Measurements from ENCODE around the gene UPK3B. TPM values are rescaled to one million over a fixed set of nuclear protein-coding genes. Genes with fewer than 3 reads are reported as not detected.
"Not testable (repeated sequence)": the region's sequence is repeated elsewhere in the genome, so short reads cannot be mapped to it uniquely, and the experiment has no call there.

The UPK3B gene
- total and polyA plus RNA-seq, 10 of the 15 experiments (the other 5 are each of a cell fraction or from before 2014, with no cell fraction given) = 0.16 to 0.72 (median 0.27) TPM; not detected in 5

DNA sequence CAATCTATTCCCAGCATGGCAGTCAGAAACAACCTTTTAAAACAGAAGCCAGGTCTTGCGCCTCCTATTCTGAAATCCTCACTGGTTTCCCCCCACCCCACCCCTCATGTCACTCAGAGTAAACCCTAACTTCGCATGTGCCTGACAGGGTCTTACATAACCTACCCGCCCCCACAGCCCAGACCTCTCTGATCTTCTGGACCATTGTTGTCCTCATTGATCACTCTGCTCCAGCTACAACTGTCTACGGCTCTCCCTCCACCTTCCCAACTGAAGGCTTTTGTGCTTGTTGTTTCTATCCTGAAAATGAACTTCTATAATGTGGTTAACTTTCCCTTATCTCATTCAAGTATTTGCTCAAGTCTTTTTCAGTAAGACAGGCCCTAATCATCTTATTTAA is 49.8 kb downstream of the UPK3B start:
- H3K4me2 ChIP-seq (ENCODE audit: control insufficient read depth, insufficient read depth); intact Hi-C loops (cut with micrococcal nuclease; ENCODE audit: unreplicated experiment); H3K36me3 ChIP-seq (ENCODE audit: control insufficient read depth in 2 of 2, insufficient read depth in 2 of 2, low read length in 1 of 2); H3K9ac ChIP-seq (ENCODE audit: control insufficient read depth, insufficient read depth, low read length); DNase-seq (ENCODE audit: low read depth, low spot score); H3K27ac ChIP-seq (ENCODE audit: control insufficient read depth, insufficient read depth); H4K20me1 ChIP-seq (ENCODE audit: control insufficient read depth, insufficient read depth); RAD21 ChIA-PET (ENCODE audit: unreplicated experiment); POLR2A ChIA-PET; H3K4me1 ChIP-seq (ENCODE audit: control insufficient read depth, insufficient read depth, low read length); SMC1A ChIA-PET (ENCODE audit: uncharacterized antibody, unreplicated experiment); FAIRE-seq; H3K4me3 ChIP-seq; H3K79me2 ChIP-seq (ENCODE audit: control insufficient read depth, insufficient read depth, low read length); CTCF ChIA-PET; H3K27me3 ChIP-seq (replicated peaks in 1 of 2; ENCODE audit: control insufficient read depth in 2 of 2, insufficient read depth in 2 of 2, low read length in 1 of 2); H2AFZ ChIP-seq (ENCODE audit: control insufficient read depth, low read depth, low read length); BruUV-seq (replicated peaks); in situ Hi-C loops (cut with MboI); H3K9me3 ChIP-seq (replicated peaks; ENCODE audit: control insufficient read depth, insufficient read depth, low read length): not testable (repeated sequence)
- 97% methylated on average over 4 of the region's 4 CpGs for WGBS (ENCODE audit: insufficient coverage, insufficient replicate concordance, low lambda C conversion rate, missing lambda C conversion rate)
- ATAC-seq = peak; percentile 20; the same call in 2 of the 3 replicates

DNA sequence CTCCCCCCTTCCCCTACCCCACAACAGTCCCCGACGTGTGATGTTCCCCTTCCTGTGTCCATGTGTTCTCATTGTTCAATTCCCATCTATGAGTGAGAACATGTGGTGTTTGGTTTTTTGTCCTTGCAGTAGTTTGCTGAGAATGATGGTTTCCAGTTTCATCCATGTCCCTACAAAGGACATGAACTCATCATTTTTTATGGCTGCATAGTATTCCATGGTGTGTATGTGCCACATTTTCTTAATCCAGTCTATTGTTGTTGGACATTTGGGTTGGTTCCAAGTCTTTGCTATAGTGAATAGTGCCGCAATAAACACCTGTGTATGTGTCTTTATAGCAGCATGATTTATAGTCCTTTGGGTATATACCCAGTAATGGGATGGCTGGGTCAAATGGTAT is 51.0 kb downstream of the UPK3B start:
- POLR2A ChIA-PET; SMC1A ChIA-PET (ENCODE audit: uncharacterized antibody, unreplicated experiment); in situ Hi-C loops (cut with MboI); BruUV-seq (replicated peaks); H4K20me1 ChIP-seq (ENCODE audit: control insufficient read depth, insufficient read depth); H3K9me3 ChIP-seq (replicated peaks; ENCODE audit: control insufficient read depth, insufficient read depth, low read length); H2AFZ ChIP-seq (ENCODE audit: control insufficient read depth, low read depth, low read length); CTCF ChIA-PET; DNase-seq (ENCODE audit: low read depth, low spot score); H3K4me2 ChIP-seq (ENCODE audit: control insufficient read depth, insufficient read depth); H3K36me3 ChIP-seq (ENCODE audit: control insufficient read depth in 2 of 2, insufficient read depth in 2 of 2, low read length in 1 of 2); H3K27me3 ChIP-seq (replicated peaks in 1 of 2; ENCODE audit: control insufficient read depth in 2 of 2, insufficient read depth in 2 of 2, low read length in 1 of 2); FAIRE-seq; intact Hi-C loops (cut with micrococcal nuclease; ENCODE audit: unreplicated experiment); RAD21 ChIA-PET (ENCODE audit: unreplicated experiment); H3K27ac ChIP-seq (ENCODE audit: control insufficient read depth, insufficient read depth); H3K9ac ChIP-seq (ENCODE audit: control insufficient read depth, insufficient read depth, low read length); ATAC-seq; H3K79me2 ChIP-seq (ENCODE audit: control insufficient read depth, insufficient read depth, low read length); H3K4me1 ChIP-seq (ENCODE audit: control insufficient read depth, insufficient read depth, low read length); H3K4me3 ChIP-seq: not testable (repeated sequence)
- 100% methylated on average over 3 of the region's 3 CpGs for WGBS (ENCODE audit: insufficient coverage, insufficient replicate concordance, low lambda C conversion rate, missing lambda C conversion rate)

DNA sequence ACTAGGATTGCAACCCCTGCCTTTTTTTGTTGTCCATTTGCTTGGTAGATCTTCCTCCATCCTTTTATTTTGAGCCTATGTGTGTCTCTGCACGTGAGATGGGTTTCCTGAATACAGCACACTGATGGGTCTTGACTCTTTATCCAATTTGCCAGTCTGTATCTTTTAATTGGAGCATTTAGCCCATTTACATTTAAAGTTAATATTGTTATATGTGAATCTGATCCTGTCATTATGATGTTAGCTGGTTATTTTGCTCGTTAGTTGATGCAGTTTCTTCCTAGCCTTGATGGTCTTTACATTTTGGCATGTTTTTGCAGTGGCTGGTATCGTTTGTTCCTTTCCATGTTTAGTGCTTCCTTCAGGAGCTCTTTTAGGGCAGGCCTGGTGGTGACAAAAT is 54.6 kb downstream of the UPK3B start:
- TSS peak; percentile 9 for BruUV-seq (replicated peaks)
- WGBS (ENCODE audit: insufficient coverage, insufficient replicate concordance, low lambda C conversion rate, missing lambda C conversion rate) = 94% methylated on average over 2 of the region's 3 CpGs
- RAD21 ChIA-PET (ENCODE audit: unreplicated experiment); H3K4me1 ChIP-seq (ENCODE audit: control insufficient read depth, insufficient read depth, low read length); H3K36me3 ChIP-seq (ENCODE audit: control insufficient read depth in 2 of 2, insufficient read depth in 2 of 2, low read length in 1 of 2); intact Hi-C loops (cut with micrococcal nuclease; ENCODE audit: unreplicated experiment); POLR2A ChIA-PET; ATAC-seq; H4K20me1 ChIP-seq (ENCODE audit: control insufficient read depth, insufficient read depth); SMC1A ChIA-PET (ENCODE audit: uncharacterized antibody, unreplicated experiment); H3K9me3 ChIP-seq (replicated peaks; ENCODE audit: control insufficient read depth, insufficient read depth, low read length); in situ Hi-C loops (cut with MboI); CTCF ChIA-PET; FAIRE-seq; DNase-seq (ENCODE audit: low read depth, low spot score); H3K9ac ChIP-seq (ENCODE audit: control insufficient read depth, insufficient read depth, low read length); H3K4me2 ChIP-seq (ENCODE audit: control insufficient read depth, insufficient read depth); H3K4me3 ChIP-seq; H3K27me3 ChIP-seq (replicated peaks in 1 of 2; ENCODE audit: control insufficient read depth in 2 of 2, insufficient read depth in 2 of 2, low read length in 1 of 2); H3K27ac ChIP-seq (ENCODE audit: control insufficient read depth, insufficient read depth); H3K79me2 ChIP-seq (ENCODE audit: control insufficient read depth, insufficient read depth, low read length); H2AFZ ChIP-seq (ENCODE audit: control insufficient read depth, low read depth, low read length): not testable (repeated sequence)

Small RNA genes within 50 kb of the gene (small RNA-seq; reads per million reads assigned to genes)
- not detected for gene RF00019

Other genes starting within 250 kb of the UPK3B start
- 31.9 and 47.8 TPM in 2 replicates for gene HSPB1, start 207.9 kb upstream of the UPK3B start, total RNA-seq (2014; rRNA removed)
- gene HSPB1, start 207.9 kb upstream of the UPK3B start, total RNA-seq (2014; rRNA removed; fragmentation: Illumina TruSeq; extraction: Trizol) = 35.4 and 41.2 TPM in 2 replicates
- gene HSPB1, start 207.9 kb upstream of the UPK3B start, total RNA-seq (2021) = 181 and 189 TPM in 2 replicates
- 10.4 and 67.5 TPM in 2 replicates for gene HSPB1, start 207.9 kb upstream of the UPK3B start, polyA plus RNA-seq (2011; rRNA removed)
- 1.4 and 41.6 TPM in 2 replicates for gene HSPB1, start 207.9 kb upstream of the UPK3B start, polyA plus RNA-seq (2014; fragmentation: Illumina TruSeq; extraction: Trizol)
- gene HSPB1, start 207.9 kb upstream of the UPK3B start, polyA plus RNA-seq (2014; fragmentation: Nextera tagmentation; extraction: Ambion mirVana) = 10 to 100 TPM; 13.7 to 56.5 TPM
- gene HSPB1, start 207.9 kb upstream of the UPK3B start, polyA plus RNA-seq (2014; rRNA removed) = 134 and 182 TPM in 2 replicates
- gene HSPB1, start 207.9 kb upstream of the UPK3B start, polyA plus RNA-seq (2016; fragmentation: Nextera tagmentation; extraction: Ambion mirVana) = 100 to 1,000 TPM; 279 to 297 TPM
- 26.0 and 26.4 TPM in 2 replicates for gene YWHAG, start 151.6 kb upstream of the UPK3B start, total RNA-seq (2014; rRNA removed)
- 77.4 and 79.7 TPM in 2 replicates for gene YWHAG, start 151.6 kb upstream of the UPK3B start, total RNA-seq (2014; rRNA removed; fragmentation: Illumina TruSeq; extraction: Trizol)
- gene YWHAG, start 151.6 kb upstream of the UPK3B start, total RNA-seq (2021) = 153 and 157 TPM in 2 replicates
- 59.6 and 75.1 TPM in 2 replicates for gene YWHAG, start 151.6 kb upstream of the UPK3B start, polyA plus RNA-seq (2011; rRNA removed)
- gene YWHAG, start 151.6 kb upstream of the UPK3B start, polyA plus RNA-seq (2014; fragmentation: Illumina TruSeq; extraction: Trizol) = 125 and 130 TPM in 2 replicates
- 10 to 100 TPM; 20.2 to 27.2 TPM for gene YWHAG, start 151.6 kb upstream of the UPK3B start, polyA plus RNA-seq (2014; fragmentation: Nextera tagmentation; extraction: Ambion mirVana)
- gene YWHAG, start 151.6 kb upstream of the UPK3B start, polyA plus RNA-seq (2014; rRNA removed) = 55.4 and 61.8 TPM in 2 replicates
- 10 to 100 TPM; 24.3 to 26.1 TPM for gene YWHAG, start 151.6 kb upstream of the UPK3B start, polyA plus RNA-seq (2016; fragmentation: Nextera tagmentation; extraction: Ambion mirVana)
- gene SSC4D, start 100.9 kb upstream of the UPK3B start, total RNA-seq (2014; rRNA removed) = 0.34 and 0.65 TPM in 2 replicates
- gene SSC4D, start 100.9 kb upstream of the UPK3B start, total RNA-seq (2014; rRNA removed; fragmentation: Illumina TruSeq; extraction: Trizol) = 0.14 and 0.18 TPM in 2 replicates
- gene SSC4D, start 100.9 kb upstream of the UPK3B start, total RNA-seq (2021) = 0.41 and 0.72 TPM in 2 replicates
- gene SSC4D, start 100.9 kb upstream of the UPK3B start, polyA plus RNA-seq (2011; rRNA removed) = 0.24 TPM in 2 replicates
- gene SSC4D, start 100.9 kb upstream of the UPK3B start, polyA plus RNA-seq (2014; fragmentation: Illumina TruSeq; extraction: Trizol) = 0.21 and 0.25 TPM in 2 replicates
- under 1 TPM in 1 of 2 experiments, not detected in 1; 0.11 TPM for gene SSC4D, start 100.9 kb upstream of the UPK3B start, polyA plus RNA-seq (2014; fragmentation: Nextera tagmentation; extraction: Ambion mirVana)
- 0.08 and 0.29 TPM in 2 replicates for gene SSC4D, start 100.9 kb upstream of the UPK3B start, polyA plus RNA-seq (2014; rRNA removed)
- gene SSC4D, start 100.9 kb upstream of the UPK3B start, polyA plus RNA-seq (2016; fragmentation: Nextera tagmentation; extraction: Ambion mirVana) = under 1 TPM; 0.63 to 0.79 TPM
- gene ZP3, start 85.6 kb upstream of the UPK3B start, total RNA-seq (2014; rRNA removed) = 3.0 and 5.2 TPM in 2 replicates
- 2.7 and 3.3 TPM in 2 replicates for gene ZP3, start 85.6 kb upstream of the UPK3B start, total RNA-seq (2014; rRNA removed; fragmentation: Illumina TruSeq; extraction: Trizol)
- gene ZP3, start 85.6 kb upstream of the UPK3B start, total RNA-seq (2021) = 2.2 and 3.0 TPM in 2 replicates
- 0.07 and 0.39 TPM in 2 replicates for gene ZP3, start 85.6 kb upstream of the UPK3B start, polyA plus RNA-seq (2011; rRNA removed)
- gene ZP3, start 85.6 kb upstream of the UPK3B start, polyA plus RNA-seq (2014; fragmentation: Illumina TruSeq; extraction: Trizol) = 1.6 and 3.0 TPM in 2 replicates
- 1 to 10 TPM; 2.0 to 5.1 TPM for gene ZP3, start 85.6 kb upstream of the UPK3B start, polyA plus RNA-seq (2014; fragmentation: Nextera tagmentation; extraction: Ambion mirVana)
- gene ZP3, start 85.6 kb upstream of the UPK3B start, polyA plus RNA-seq (2014; rRNA removed) = 0.90 and 2.0 TPM in 2 replicates
- gene ZP3, start 85.6 kb upstream of the UPK3B start, polyA plus RNA-seq (2016; fragmentation: Nextera tagmentation; extraction: Ambion mirVana) = 1 to 10 TPM; 1.6 to 2.9 TPM
- 8.1 and 14.3 TPM in 2 replicates for gene DTX2, start 48.8 kb upstream of the UPK3B start, total RNA-seq (2014; rRNA removed)
- gene DTX2, start 48.8 kb upstream of the UPK3B start, total RNA-seq (2014; rRNA removed; fragmentation: Illumina TruSeq; extraction: Trizol) = 5.0 and 5.9 TPM in 2 replicates
- 21.9 and 31.0 TPM in 2 replicates for gene DTX2, start 48.8 kb upstream of the UPK3B start, total RNA-seq (2021)
- gene DTX2, start 48.8 kb upstream of the UPK3B start, polyA plus RNA-seq (2011; rRNA removed) = 2.8 and 7.7 TPM in 2 replicates
- 1.1 and 5.9 TPM in 2 replicates for gene DTX2, start 48.8 kb upstream of the UPK3B start, polyA plus RNA-seq (2014; fragmentation: Illumina TruSeq; extraction: Trizol)
- gene DTX2, start 48.8 kb upstream of the UPK3B start, polyA plus RNA-seq (2014; fragmentation: Nextera tagmentation; extraction: Ambion mirVana) = 1 to 10 TPM in 1 of 2 experiments, under 1 TPM in 1; 0.14 to 1.2 TPM
- gene DTX2, start 48.8 kb upstream of the UPK3B start, polyA plus RNA-seq (2014; rRNA removed) = 14.2 and 19.5 TPM in 2 replicates
- gene DTX2, start 48.8 kb upstream of the UPK3B start, polyA plus RNA-seq (2016; fragmentation: Nextera tagmentation; extraction: Ambion mirVana) = 10 to 100 TPM; 17.3 TPM
- gene SPDYE16, start 32.7 kb downstream of the UPK3B start, total RNA-seq (2014; rRNA removed) = not detected in 2 replicates
- gene SPDYE16, start 32.7 kb downstream of the UPK3B start, total RNA-seq (2014; rRNA removed; fragmentation: Illumina TruSeq; extraction: Trizol) = 0.18 and 0.22 TPM in 2 replicates
- gene SPDYE16, start 32.7 kb downstream of the UPK3B start, total RNA-seq (2021) = 0.26 TPM in 1 of 2 replicates, not detected in the other
- 0.05 and 0.10 TPM in 2 replicates for gene SPDYE16, start 32.7 kb downstream of the UPK3B start, polyA plus RNA-seq (2011; rRNA removed)
- 0.07 TPM in 1 of 2 replicates, not detected in the other for gene SPDYE16, start 32.7 kb downstream of the UPK3B start, polyA plus RNA-seq (2014; fragmentation: Illumina TruSeq; extraction: Trizol)
- under 1 TPM; 0.04 to 0.05 TPM for gene SPDYE16, start 32.7 kb downstream of the UPK3B start, polyA plus RNA-seq (2014; fragmentation: Nextera tagmentation; extraction: Ambion mirVana)
- gene SPDYE16, start 32.7 kb downstream of the UPK3B start, polyA plus RNA-seq (2014; rRNA removed) = 0.03 and 0.04 TPM in 2 replicates
- under 1 TPM; 0.67 to 0.92 TPM for gene SPDYE16, start 32.7 kb downstream of the UPK3B start, polyA plus RNA-seq (2016; fragmentation: Nextera tagmentation; extraction: Ambion mirVana)
- 3.7 and 4.9 TPM in 2 replicates for gene POMZP3, start 116.7 kb downstream of the UPK3B start, total RNA-seq (2014; rRNA removed)
- gene POMZP3, start 116.7 kb downstream of the UPK3B start, total RNA-seq (2014; rRNA removed; fragmentation: Illumina TruSeq; extraction: Trizol) = 2.2 and 2.8 TPM in 2 replicates
- gene POMZP3, start 116.7 kb downstream of the UPK3B start, total RNA-seq (2021) = 10.3 and 12.6 TPM in 2 replicates
- 2.0 and 4.4 TPM in 2 replicates for gene POMZP3, start 116.7 kb downstream of the UPK3B start, polyA plus RNA-seq (2011; rRNA removed)
- 4.8 and 5.8 TPM in 2 replicates for gene POMZP3, start 116.7 kb downstream of the UPK3B start, polyA plus RNA-seq (2014; fragmentation: Illumina TruSeq; extraction: Trizol)
- 1 to 10 TPM; 2.4 to 4.5 TPM for gene POMZP3, start 116.7 kb downstream of the UPK3B start, polyA plus RNA-seq (2014; fragmentation: Nextera tagmentation; extraction: Ambion mirVana)
- gene POMZP3, start 116.7 kb downstream of the UPK3B start, polyA plus RNA-seq (2014; rRNA removed) = 6.1 and 6.9 TPM in 2 replicates
- gene POMZP3, start 116.7 kb downstream of the UPK3B start, polyA plus RNA-seq (2016; fragmentation: Nextera tagmentation; extraction: Ambion mirVana) = 10 to 100 TPM in 1 of 2 experiments, 1 to 10 TPM in 1; 8.3 to 10.2 TPM

Data from GM12878 (cell line).